ENCODE results near the gene DYNLL2. TPM values are rescaled to one million over a fixed set of nuclear protein-coding genes. Genes with fewer than 3 reads are reported as not detected.
"Not testable (repeated sequence)": the region's sequence is repeated elsewhere in the genome, so short reads cannot be mapped to it uniquely, and the experiment has no call there.

DYNLL2 gene
- total RNA-seq, 3 donors from 2014 or later: 33.9 to 53.2 (median 33.9) TPM

DNA sequence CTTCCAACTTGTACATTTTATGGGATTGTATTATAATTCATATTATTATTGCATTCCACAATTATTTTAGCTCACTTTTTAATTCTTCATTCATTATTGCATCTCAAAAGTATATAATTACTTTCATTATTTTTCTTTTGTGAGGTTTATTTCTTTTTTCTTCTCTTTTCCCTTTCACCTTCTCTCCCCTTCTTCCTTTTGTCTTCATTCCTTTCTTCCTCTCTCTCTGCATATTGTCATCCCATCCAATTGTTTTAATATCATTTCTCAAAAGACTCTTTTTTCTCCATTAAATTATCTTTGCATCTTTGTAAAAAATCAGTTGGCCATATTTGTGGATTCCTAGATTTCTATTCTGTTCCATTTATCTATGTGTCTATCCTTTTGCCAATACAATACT, 17.3 kb downstream of the DYNLL2 start:
- Histone ChIP-seq H3K4me1 (ENCODE audit: low read depth) (no peaks in the 10 kb centered on the region), H3K36me3 (ENCODE audit: low read depth) (no peaks in the 10 kb centered on the region), H3K9me3 (no peaks in the 10 kb centered on the region), H3K4me3 (no peak overlapping the region)
- DNase-seq (no peak), ATAC-seq (no peak)
- intact Hi-C loops (cut with DNase I, micrococcal nuclease): no loop called here
- TF ChIP-seq CTCF (IDR thresholded peaks at IDR 0.05): no peak

DNA sequence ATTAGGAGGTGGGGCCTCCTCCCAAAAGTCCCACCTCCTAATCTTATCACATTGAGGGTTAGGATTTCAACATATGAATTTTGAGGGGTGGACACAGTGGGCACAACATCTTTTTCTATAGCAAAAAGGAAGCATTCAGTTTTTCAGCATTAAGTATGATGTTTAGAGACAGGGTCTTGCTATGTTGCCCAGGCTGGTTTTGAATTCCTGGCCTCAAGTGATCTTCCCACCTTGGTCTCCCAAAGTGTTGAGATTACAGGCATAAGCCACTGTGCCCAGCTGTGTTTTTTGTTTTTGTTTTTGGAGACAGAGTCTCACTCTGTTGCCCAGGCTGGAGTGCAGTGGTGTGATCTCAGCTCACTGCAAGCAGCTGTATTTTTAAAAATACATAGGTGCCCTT, 18.7 kb downstream of the DYNLL2 start:
- DNase-seq; intact Hi-C loops (cut with DNase I, micrococcal nuclease); H3K36me3 ChIP-seq (ENCODE audit: low read depth); H3K4me1 ChIP-seq (ENCODE audit: low read depth); ATAC-seq; H3K9me3 ChIP-seq; H3K4me3 ChIP-seq: not testable (repeated sequence)

DNA sequence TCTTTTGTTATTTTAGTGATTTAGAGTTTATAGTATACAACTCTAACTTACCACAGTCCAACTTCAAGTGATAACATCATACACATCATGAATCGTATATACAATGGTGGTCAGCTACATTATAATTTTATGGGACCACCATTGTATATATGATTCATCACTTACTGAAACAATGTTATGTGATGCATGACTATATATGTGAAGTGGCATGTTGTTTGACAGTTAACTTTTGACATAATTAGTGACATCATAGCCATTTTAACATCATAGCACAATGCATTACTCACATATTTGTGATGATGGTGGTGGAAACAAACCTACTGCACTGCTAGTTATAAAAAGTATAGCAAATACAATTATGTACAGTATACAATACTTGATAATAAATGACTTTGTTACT, 21.9 kb downstream of the DYNLL2 start:
- no peak for ATAC-seq
- Histone ChIP-seq H3K9me3 (no peaks in the 10 kb centered on the region), H3K36me3 (ENCODE audit: low read depth) (no peaks in the 10 kb centered on the region), H3K4me3 (no peak overlapping the region), H3K4me1 (ENCODE audit: low read depth) (no peaks in the 10 kb centered on the region)
- no peak for TF ChIP-seq CTCF (IDR thresholded peaks at IDR 0.05)
- DNase-seq: no peak
- intact Hi-C loops (cut with DNase I, micrococcal nuclease): no loop called here

DNA sequence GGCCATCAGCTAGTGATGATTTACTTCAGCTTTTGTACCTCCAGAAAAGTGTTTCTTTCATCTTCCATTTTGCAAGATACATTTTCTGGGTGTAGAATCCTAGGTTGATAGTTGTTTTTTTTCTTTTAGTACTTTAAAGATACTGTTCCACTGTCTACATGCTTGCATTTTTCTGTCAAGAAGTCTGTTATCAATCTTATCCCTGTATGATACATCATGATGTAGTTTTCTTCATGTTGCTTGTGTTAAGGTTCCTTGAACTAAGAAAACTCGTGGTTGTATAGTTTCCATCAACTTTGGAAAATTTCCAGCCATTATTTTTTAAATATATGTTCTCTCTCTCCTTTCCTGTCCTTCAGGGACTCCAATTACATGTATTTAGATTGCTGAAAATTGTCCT, 24.1 kb downstream of the DYNLL2 start:
- H3K36me3 ChIP-seq (ENCODE audit: low read depth): no peaks in the 10 kb centered on the region
- H3K4me1 ChIP-seq (ENCODE audit: low read depth): no peaks in the 10 kb centered on the region
- TF ChIP-seq CTCF (IDR thresholded peaks at IDR 0.05): no peak
- no peak for DNase-seq
- no peak for ATAC-seq
- no peak overlapping the region for H3K4me3 ChIP-seq
- H3K9me3 ChIP-seq: no peaks in the 10 kb centered on the region
- intact Hi-C loops (cut with DNase I, micrococcal nuclease): no loop called here

GRCh38 chr17:58109197-58109596, 26.0 kb downstream of the DYNLL2 start:
- no peak for TF ChIP-seq CTCF (IDR thresholded peaks at IDR 0.05)
- H3K36me3 ChIP-seq (ENCODE audit: low read depth): no peaks in the 10 kb centered on the region
- intact Hi-C loops (cut with DNase I, micrococcal nuclease): no loop called here
- no peak overlapping the region for H3K4me3 ChIP-seq
- ATAC-seq (no peak), DNase-seq (no peak)
- no peaks in the 10 kb centered on the region for H3K9me3 ChIP-seq
- H3K4me1 ChIP-seq (ENCODE audit: low read depth): no peaks in the 10 kb centered on the region

- intact Hi-C loops (cut with DNase I, micrococcal nuclease): loop anchor here (10.0 kb wide), 2 partner anchors 105 to 265 kb away; partner anchors contain the start of gene SRSF1 (in 2 of the 2)
- H3K4me1 ChIP-seq (ENCODE audit: low read depth): no peaks in the 10 kb centered on the region
- H3K36me3 ChIP-seq (ENCODE audit: low read depth): no peaks in the 10 kb centered on the region
- no peak overlapping the region for H3K4me3 ChIP-seq
- ATAC-seq: no peak
- no peak for DNase-seq
- TF ChIP-seq CTCF (IDR thresholded peaks at IDR 0.05): no peak
- no peaks in the 10 kb centered on the region for H3K9me3 ChIP-seq
These were observed 26.8 kb downstream of the DYNLL2 start for GRCh38 chr17:58110012-58110411.
